GM19328 (cell line): ENCODE measurements around the gene IFNAR2.
"Not testable (repeated sequence)": the region's sequence is repeated elsewhere in the genome, so short reads cannot be mapped to it uniquely, and the experiment has no call there.

Experiments used
- ATAC-seq: cut with Tn5 transposase; IDR thresholded peaks from one replicate; pipeline ENCODE4 v1.9.1; 2021; ENCODE audit warnings: mild to moderate bottlenecking, moderate library complexity; ENCODE audit not compliant: unreplicated experiment

IFNAR2 gene

GRCh38 chr21:33241846-33242245, 12.1 kb downstream of the IFNAR2 start:
- no peak for ATAC-seq

- not testable (repeated sequence) for ATAC-seq
Measured at GRCh38 chr21:33242846-33243245, 13.1 kb downstream of the IFNAR2 start.

- no peak for ATAC-seq
Measured at GRCh38 chr21:33244082-33244778, 14.5 kb downstream of the IFNAR2 start.

GRCh38 chr21:33244779-33245105, 15.0 kb downstream of the IFNAR2 start:
- no peak for ATAC-seq

- ATAC-seq, result no peak
Measured at GRCh38 chr21:33245289-33245918, 15.7 kb downstream of the IFNAR2 start.

- no peak for ATAC-seq
Measured at GRCh38 chr21:33246506-33246905, 16.8 kb downstream of the IFNAR2 start.

- ATAC-seq, result no peak
Measured at GRCh38 chr21:33246963-33247362, 17.2 kb downstream of the IFNAR2 start.

GRCh38 chr21:33247599-33247998, 17.9 kb downstream of the IFNAR2 start:
- no peak for ATAC-seq

GRCh38 chr21:33249331-33250002, 19.7 kb downstream of the IFNAR2 start:
- ATAC-seq, result no peak

GRCh38 chr21:33251119-33251518, 21.4 kb downstream of the IFNAR2 start:
- no peak for ATAC-seq

GRCh38 chr21:33253382-33253781, 23.6 kb downstream of the IFNAR2 start:
- ATAC-seq, result not testable (repeated sequence)

GRCh38 chr21:33254766-33255165, 25.0 kb downstream of the IFNAR2 start:
- no peak for ATAC-seq

- ATAC-seq, result no peak
Measured at GRCh38 chr21:33255404-33255803, 25.7 kb downstream of the IFNAR2 start.

- no peak for ATAC-seq
Measured at GRCh38 chr21:33256019-33256418, 26.3 kb downstream of the IFNAR2 start.

- no peak for ATAC-seq
Measured at GRCh38 chr21:33257094-33257803, 27.5 kb downstream of the IFNAR2 start.

GRCh38 chr21:33258475-33258874, 28.7 kb downstream of the IFNAR2 start:
- no peak for ATAC-seq

GRCh38 chr21:33259428-33259827, 29.7 kb downstream of the IFNAR2 start:
- no peak for ATAC-seq

GRCh38 chr21:33259995-33260394, 30.3 kb downstream of the IFNAR2 start:
- ATAC-seq, result no peak

GRCh38 chr21:33261635-33262034, 31.9 kb downstream of the IFNAR2 start:
- no peak for ATAC-seq

GRCh38 chr21:33262921-33263320, 33.2 kb downstream of the IFNAR2 start:
- ATAC-seq, result no peak

- ATAC-seq, result no peak
Measured at GRCh38 chr21:33264561-33264960, 34.8 kb downstream of the IFNAR2 start.

- ATAC-seq, result peak; percentile 36
Measured at GRCh38 chr21:33265664-33266049, 35.9 kb downstream of the IFNAR2 start.
